ENCODE data around the gene SMIM14.

SMIM14 gene

GRCh38 chr4:39608451-39608850 lies 30.2 kb downstream of the SMIM14 start:
- no peak for DNase-seq (ENCODE audit: low spot score)
- in situ Hi-C loops (cut with MboI; ENCODE audit: low sequenced_read_pairs, unreplicated experiment), result no loop called here
- TF ChIP-seq, protein P1, sequence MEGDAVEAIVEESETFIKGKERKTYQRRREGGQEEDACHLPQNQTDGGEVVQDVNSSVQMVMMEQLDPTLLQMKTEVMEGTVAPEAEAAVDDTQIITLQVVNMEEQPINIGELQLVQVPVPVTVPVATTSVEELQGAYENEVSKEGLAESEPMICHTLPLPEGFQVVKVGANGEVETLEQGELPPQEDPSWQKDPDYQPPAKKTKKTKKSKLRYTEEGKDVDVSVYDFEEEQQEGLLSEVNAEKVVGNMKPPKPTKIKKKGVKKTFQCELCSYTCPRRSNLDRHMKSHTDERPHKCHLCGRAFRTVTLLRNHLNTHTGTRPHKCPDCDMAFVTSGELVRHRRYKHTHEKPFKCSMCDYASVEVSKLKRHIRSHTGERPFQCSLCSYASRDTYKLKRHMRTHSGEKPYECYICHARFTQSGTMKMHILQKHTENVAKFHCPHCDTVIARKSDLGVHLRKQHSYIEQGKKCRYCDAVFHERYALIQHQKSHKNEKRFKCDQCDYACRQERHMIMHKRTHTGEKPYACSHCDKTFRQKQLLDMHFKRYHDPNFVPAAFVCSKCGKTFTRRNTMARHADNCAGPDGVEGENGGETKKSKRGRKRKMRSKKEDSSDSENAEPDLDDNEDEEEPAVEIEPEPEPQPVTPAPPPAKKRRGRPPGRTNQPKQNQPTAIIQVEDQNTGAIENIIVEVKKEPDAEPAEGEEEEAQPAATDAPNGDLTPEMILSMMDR (IDR thresholded peaks at IDR 0.05; ENCODE audit: borderline replicate concordance, control extremely low read depth, extremely low read depth, insufficient read depth, missing control alignments), result no peak

- in situ Hi-C loops (cut with MboI; ENCODE audit: low sequenced_read_pairs, unreplicated experiment), result no loop called here
- TF ChIP-seq, protein P1 (IDR thresholded peaks at IDR 0.05; ENCODE audit: borderline replicate concordance, control extremely low read depth, extremely low read depth, insufficient read depth, missing control alignments), result no peak
- DNase-seq (ENCODE audit: low spot score), result no peak
Measured at GRCh38 chr4:39606747-39607146, 31.9 kb downstream of the SMIM14 start.

DNA sequence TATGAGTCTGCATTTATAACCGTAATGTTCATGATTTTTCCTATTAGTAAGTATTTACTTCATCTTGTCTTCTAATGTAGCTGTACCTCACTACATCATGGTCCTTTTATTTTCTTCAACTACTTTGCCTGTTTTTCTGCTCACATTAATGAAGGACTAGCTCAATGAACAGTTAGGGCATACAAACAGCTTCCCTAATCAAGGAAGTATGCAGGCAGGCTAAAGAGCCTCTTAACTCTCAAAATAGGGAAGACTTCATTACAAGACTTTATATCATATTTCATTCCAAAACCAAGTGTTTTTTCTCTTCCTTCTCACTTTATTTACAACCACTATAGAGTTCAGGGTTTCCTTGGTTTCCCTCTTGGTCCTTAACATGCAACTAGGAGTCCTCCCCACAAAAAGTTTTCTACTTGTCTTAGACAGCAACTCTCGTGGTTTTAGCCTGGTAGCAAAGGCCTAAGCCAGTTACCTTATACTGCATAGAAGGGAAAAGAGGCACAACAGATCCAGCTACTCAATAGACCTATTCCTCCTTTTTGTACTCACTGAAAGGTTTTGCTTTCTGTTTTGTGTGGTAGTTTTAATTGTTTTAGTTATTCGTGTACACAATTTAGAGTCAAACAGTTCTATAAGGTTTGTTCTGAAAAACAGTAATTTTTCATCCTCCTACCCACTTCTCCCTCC lies 40.8 kb downstream of the SMIM14 start:
- in situ Hi-C loops (cut with MboI; ENCODE audit: low sequenced_read_pairs, unreplicated experiment), result no loop called here
- TF ChIP-seq, protein P1 (IDR thresholded peaks at IDR 0.05; ENCODE audit: borderline replicate concordance, control extremely low read depth, extremely low read depth, insufficient read depth, missing control alignments), result no peak
- DNase-seq (ENCODE audit: low spot score), result no peak

GRCh38 chr4:39596971-39597370 lies 41.7 kb downstream of the SMIM14 start:
- TF ChIP-seq, protein P1 (IDR thresholded peaks at IDR 0.05; ENCODE audit: borderline replicate concordance, control extremely low read depth, extremely low read depth, insufficient read depth, missing control alignments), result no peak
- in situ Hi-C loops (cut with MboI; ENCODE audit: low sequenced_read_pairs, unreplicated experiment), result no loop called here
- no peak for DNase-seq (ENCODE audit: low spot score)

GRCh38 chr4:39591290-39591689 lies 47.4 kb downstream of the SMIM14 start:
- TF ChIP-seq, protein P1 (IDR thresholded peaks at IDR 0.05; ENCODE audit: borderline replicate concordance, control extremely low read depth, extremely low read depth, insufficient read depth, missing control alignments), result peak; percentile 9
- DNase-seq (ENCODE audit: low spot score), result no peak
- in situ Hi-C loops (cut with MboI; ENCODE audit: low sequenced_read_pairs, unreplicated experiment), result no loop called here

GRCh38 chr4:39587881-39588280 lies 50.8 kb downstream of the SMIM14 start:
- TF ChIP-seq, protein P1 (IDR thresholded peaks at IDR 0.05; ENCODE audit: borderline replicate concordance, control extremely low read depth, extremely low read depth, insufficient read depth, missing control alignments), result no peak
- in situ Hi-C loops (cut with MboI; ENCODE audit: low sequenced_read_pairs, unreplicated experiment), result no loop called here
- no peak for DNase-seq (ENCODE audit: low spot score)
